ENCODE results near the gene KIAA1217. TPM values are rescaled to one million over a fixed set of nuclear protein-coding genes. Genes with fewer than 3 reads are reported as not detected.

KIAA1217 gene
- total and polyA plus RNA-seq, 2 experiments from 2014 or later, result 13.3 to 23.1 TPM

DNA sequence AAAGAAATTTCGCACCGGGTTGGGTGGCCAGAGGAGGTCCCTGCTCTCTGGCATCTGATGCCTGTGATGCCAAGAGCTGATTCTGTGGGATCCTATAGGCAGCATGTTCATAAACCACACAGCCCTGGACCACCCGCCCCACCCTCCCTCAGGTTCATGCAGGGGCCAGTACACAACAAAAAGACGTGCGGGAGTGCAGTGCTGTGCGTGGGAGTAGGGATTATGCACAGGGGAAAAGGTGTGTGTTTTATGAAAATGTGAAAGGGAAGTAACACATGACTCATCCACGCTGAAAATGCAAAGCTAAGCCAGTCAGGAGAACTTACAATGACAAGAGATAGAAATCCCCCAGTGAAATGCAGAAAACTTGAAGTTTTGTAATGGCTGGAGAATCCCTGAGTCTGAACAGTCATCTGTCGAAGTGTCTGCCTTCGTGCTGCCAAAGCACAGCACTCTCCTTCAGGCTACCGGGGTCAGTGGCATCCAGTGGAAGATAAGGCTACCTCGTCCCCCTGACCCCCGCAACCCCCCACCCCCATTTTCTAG is 1.1 kb downstream of the KIAA1217 start:
- no peaks in the 10 kb centered on the region for H3K27me3 ChIP-seq
- no peaks in the 10 kb centered on the region for H3K36me3 ChIP-seq
- H3K27ac ChIP-seq, result no peak overlapping the region
- TF ChIP-seq, protein P1, sequence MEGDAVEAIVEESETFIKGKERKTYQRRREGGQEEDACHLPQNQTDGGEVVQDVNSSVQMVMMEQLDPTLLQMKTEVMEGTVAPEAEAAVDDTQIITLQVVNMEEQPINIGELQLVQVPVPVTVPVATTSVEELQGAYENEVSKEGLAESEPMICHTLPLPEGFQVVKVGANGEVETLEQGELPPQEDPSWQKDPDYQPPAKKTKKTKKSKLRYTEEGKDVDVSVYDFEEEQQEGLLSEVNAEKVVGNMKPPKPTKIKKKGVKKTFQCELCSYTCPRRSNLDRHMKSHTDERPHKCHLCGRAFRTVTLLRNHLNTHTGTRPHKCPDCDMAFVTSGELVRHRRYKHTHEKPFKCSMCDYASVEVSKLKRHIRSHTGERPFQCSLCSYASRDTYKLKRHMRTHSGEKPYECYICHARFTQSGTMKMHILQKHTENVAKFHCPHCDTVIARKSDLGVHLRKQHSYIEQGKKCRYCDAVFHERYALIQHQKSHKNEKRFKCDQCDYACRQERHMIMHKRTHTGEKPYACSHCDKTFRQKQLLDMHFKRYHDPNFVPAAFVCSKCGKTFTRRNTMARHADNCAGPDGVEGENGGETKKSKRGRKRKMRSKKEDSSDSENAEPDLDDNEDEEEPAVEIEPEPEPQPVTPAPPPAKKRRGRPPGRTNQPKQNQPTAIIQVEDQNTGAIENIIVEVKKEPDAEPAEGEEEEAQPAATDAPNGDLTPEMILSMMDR (IDR thresholded peaks at IDR 0.05; ENCODE audit: low read depth, low read length), result no peak
- no peaks in the 10 kb centered on the region for H3K9me3 ChIP-seq (ENCODE audit: low read depth)
- peaks cover 50% of the 10 kb centered on the region for H3K4me1 ChIP-seq (ENCODE audit: low read depth)
- DNase-seq (ENCODE audit: low read depth in 1 of 2, low spot score in 1 of 2), result peak in 1 of 2 donors; percentile 73
- peak overlapping the region; percentile 36 for H3K4me3 ChIP-seq

DNA sequence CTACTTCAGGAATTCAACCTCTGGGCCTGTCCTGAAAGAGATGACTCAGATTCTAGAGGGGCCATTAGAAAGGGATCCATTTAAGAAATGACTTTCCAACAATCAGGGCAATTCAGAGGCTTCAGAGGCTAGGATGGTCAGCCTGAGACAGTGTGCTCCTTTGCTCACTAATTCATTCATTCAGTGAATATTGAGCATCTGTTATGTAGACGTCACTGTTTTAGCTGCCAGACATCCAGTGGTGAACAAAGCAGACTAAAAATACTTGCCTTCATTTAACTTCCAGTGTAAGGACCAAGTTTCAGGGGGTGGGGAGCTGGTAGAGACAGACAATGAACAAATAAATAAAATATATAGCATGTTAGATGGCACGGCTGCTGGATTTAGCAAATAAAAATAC is 1.6 kb downstream of the KIAA1217 start:
- Histone ChIP-seq H3K27me3 (no peaks in the 10 kb centered on the region), H3K36me3 (no peaks in the 10 kb centered on the region), H3K27ac (no peak overlapping the region), H3K4me1 (ENCODE audit: low read depth) (peaks cover 55% of the 10 kb centered on the region), H3K9me3 (ENCODE audit: low read depth) (no peaks in the 10 kb centered on the region), H3K4me3 (peak overlapping the region; percentile 36)
- peak in 1 of 2 donors; percentile 6 for DNase-seq (ENCODE audit: low read depth in 1 of 2, low spot score in 1 of 2)
- TF ChIP-seq, protein P1 (IDR thresholded peaks at IDR 0.05; ENCODE audit: low read depth, low read length), result no peak

DNA sequence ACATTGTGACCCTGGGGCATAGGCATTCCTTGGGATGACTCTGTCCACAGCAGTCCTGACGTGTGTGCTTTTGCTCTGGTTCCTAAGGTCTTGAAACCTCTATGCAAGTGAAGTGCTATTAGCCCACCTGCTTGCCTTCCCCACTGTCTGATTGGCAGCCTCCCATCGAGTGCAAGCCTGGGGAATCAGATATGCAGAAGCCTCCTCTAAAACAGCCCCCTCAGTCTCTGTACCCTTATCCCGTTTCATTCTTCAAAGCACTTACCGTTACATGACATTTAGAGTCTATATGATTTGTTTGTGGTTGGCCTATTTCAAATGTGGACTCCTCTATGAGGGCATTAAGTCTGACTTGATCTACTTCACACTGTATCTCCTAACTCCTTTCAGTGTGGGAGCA is 4.3 kb downstream of the KIAA1217 start:
- TF ChIP-seq, protein P1 (IDR thresholded peaks at IDR 0.05; ENCODE audit: low read depth, low read length), result no peak

DNA sequence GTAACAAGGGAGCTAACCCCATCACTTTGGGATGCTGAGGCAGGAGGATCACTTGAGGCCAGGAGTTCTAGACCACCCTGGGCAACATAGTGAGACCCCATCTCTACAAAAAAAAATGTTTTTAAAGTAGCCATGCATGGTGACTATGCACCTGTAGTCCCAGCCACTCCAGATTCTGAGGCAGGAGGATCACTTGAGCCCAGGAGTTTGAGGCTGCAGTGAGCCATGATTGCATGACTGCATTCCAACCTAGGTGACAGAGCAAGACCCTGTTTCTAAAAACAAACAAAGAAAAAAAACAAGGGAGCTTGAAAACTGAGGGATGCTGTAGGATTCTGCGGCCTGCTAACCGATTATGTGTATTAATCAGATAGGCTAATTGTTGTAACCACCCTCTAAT is 4.9 kb downstream of the KIAA1217 start:
- Histone ChIP-seq H3K9me3 (ENCODE audit: low read depth) (no peaks in the 10 kb centered on the region), H3K27ac (no peak overlapping the region), H3K27me3 (no peaks in the 10 kb centered on the region), H3K4me3 (no peak overlapping the region), H3K4me1 (ENCODE audit: low read depth) (peaks cover 48% of the 10 kb centered on the region), H3K36me3 (no peaks in the 10 kb centered on the region)
- TF ChIP-seq, protein P1 (IDR thresholded peaks at IDR 0.05; ENCODE audit: low read depth, low read length), result no peak
- no peak for DNase-seq (ENCODE audit: low read depth in 1 of 2, low spot score in 1 of 2)

More for the DNA sequence above, 4.3 kb downstream of the KIAA1217 start:
- Histone ChIP-seq H3K9me3 (ENCODE audit: low read depth) (no peaks in the 10 kb centered on the region), H3K4me3 (no peak overlapping the region), H3K36me3 (no peaks in the 10 kb centered on the region), H3K4me1 (ENCODE audit: low read depth) (peaks cover 53% of the 10 kb centered on the region), H3K27me3 (no peaks in the 10 kb centered on the region), H3K27ac (no peak overlapping the region)
- DNase-seq (ENCODE audit: low read depth in 1 of 2, low spot score in 1 of 2), result peak in 1 of 2 donors; percentile 18

DNA sequence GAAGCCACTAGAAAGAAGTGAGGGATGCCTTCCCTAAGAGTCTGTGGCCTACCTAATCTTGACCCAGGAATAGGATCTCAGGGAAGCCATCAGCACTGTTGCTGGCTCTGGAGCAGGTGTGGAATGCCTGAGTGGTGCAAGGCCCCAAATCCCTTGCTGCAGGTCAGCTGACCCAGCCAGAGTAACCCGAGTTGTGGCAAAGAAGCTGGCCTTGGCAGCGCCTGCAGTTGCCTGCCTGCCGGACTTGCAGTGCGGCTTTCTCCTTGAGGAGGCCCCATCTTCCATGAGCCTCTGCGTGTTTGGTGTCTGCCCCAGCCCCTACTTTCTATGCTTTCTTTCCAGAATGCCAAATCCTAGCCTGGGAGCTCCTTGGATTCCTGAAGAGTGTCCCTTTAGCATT is 5.8 kb downstream of the KIAA1217 start:
- H3K27ac ChIP-seq, result peak overlapping the region; percentile 46
- peaks cover 46% of the 10 kb centered on the region for H3K4me1 ChIP-seq (ENCODE audit: low read depth)
- no peak overlapping the region for H3K4me3 ChIP-seq
- no peaks in the 10 kb centered on the region for H3K9me3 ChIP-seq (ENCODE audit: low read depth)
- no peaks in the 10 kb centered on the region for H3K27me3 ChIP-seq
- peak in 1 of 2 donors; percentile 28 for DNase-seq (ENCODE audit: low read depth in 1 of 2, low spot score in 1 of 2)
- TF ChIP-seq, protein P1 (IDR thresholded peaks at IDR 0.05; ENCODE audit: low read depth, low read length), result no peak
- no peaks in the 10 kb centered on the region for H3K36me3 ChIP-seq

Data from cardiac muscle cell (in vitro differentiated cells and primary cell).